ENCODE data around the gene ECD.

ECD gene

GRCh38 chr10:73167783-73168464 is at the start of gene ECD, which contains the start of gene FAM149B1:
TSS of gene ECD (minus strand) at chr10:73168008. CDS start at chr10:73163937, 4,071 bp downstream.
TSS of gene FAM149B1 (plus strand) at chr10:73168119. CDS start at chr10:73168340, 221 bp downstream.
- peak within 1 kb of the TSS; percentile 56 to 98 (median 88) for H3K4me3 ChIP-seq

GRCh38 chr10:73215749-73216148 is 47.9 kb upstream of the ECD start:
- Histone ChIP-seq H3K27ac (no peak overlapping the region), H3K4me3 (no peak overlapping the region)

More at GRCh38 chr10:73167783-73168464, at the start of gene ECD, which contains the start of gene FAM149B1:
- peak within 1 kb of the TSS; percentile 82 to 99 (median 95) for H3K27ac ChIP-seq

DNA sequence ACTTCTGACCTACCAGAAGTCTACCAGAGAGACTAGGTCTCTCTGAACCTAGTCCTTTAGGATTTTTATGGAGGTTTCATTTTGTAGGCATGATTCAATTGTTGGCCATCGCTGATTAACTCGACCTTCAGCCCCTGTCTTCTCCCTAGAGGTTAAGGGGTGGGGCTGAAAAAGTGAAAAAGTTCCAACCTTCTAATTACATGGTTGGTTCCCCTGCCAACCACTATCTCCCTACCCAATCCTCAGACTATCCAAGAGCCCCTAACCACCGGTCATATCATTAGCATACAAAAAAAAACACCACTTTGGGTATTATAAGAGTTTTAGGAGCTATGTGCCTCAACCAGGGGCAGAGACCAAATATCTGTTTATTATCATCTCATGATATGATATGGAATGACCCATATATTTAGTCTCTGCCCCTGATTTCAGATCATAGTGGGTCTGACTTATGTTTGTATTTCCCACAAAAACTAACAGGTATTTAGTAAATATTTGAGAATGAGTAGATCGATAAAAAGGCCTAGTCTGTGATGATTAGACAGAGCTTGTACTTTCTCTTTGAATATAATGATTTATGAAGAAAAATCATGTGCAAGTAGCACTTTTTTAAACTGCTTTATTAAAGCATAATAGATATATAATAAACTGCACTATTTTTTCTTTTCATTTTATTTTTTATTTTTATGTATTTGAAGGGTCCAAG is 43.5 kb upstream of the ECD start:
- no peak overlapping the region for H3K27ac ChIP-seq

GRCh38 chr10:73210395-73211105 is 42.7 kb upstream of the ECD start:
- no peak overlapping the region for H3K4me3 ChIP-seq
- H3K27ac ChIP-seq, result no peak overlapping the region

More for the DNA sequence above, 43.5 kb upstream of the ECD start:
- no peak overlapping the region for H3K4me3 ChIP-seq

DNA sequence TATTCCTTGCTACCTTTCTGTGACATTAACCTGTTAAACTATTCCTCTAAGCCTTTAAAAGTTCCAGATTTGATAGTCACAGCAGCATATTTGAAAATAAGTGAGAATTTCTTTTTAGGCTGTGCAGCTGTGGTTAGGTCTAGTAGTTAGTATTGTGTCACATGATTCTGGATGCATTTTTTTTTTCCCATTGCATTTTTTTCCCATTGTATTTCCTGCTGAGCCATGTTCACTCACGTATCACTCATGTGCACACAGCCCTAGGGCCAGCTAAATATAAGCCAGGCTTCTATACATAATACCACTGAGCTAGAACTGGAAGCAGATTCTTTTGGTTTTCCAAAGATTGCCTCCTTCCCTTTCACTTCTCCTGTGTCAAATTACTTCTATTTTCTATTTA is 41.9 kb upstream of the ECD start:
- Histone ChIP-seq H3K4me3 (no peak overlapping the region), H3K27ac (no peak overlapping the region)

DNA sequence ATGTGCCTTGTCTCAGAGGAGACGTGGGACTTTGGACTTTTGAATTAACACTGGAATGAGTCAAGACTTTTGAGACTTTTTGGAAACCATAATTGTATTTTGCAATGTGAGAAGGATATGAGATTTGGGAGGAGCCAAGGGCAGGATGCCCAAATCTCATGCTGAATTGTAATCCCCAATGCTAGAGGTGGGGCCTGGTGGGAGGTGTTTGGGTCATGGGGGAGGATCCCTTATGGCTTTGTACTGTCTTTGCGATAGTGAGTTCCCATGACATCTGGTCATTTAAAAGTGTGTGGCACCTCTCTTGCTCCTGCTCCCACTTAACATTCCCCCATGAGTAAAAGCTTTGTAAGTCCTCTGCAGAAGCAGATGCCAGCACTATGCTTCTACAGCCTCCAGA is 40.1 kb upstream of the ECD start:
- H3K27ac ChIP-seq, result no peak overlapping the region
- H3K4me3 ChIP-seq, result no peak overlapping the region

- Histone ChIP-seq H3K27ac (no peak overlapping the region), H3K4me3 (no peak overlapping the region)
These were observed 38.6 kb upstream of the ECD start for GRCh38 chr10:73206385-73206784.

DNA sequence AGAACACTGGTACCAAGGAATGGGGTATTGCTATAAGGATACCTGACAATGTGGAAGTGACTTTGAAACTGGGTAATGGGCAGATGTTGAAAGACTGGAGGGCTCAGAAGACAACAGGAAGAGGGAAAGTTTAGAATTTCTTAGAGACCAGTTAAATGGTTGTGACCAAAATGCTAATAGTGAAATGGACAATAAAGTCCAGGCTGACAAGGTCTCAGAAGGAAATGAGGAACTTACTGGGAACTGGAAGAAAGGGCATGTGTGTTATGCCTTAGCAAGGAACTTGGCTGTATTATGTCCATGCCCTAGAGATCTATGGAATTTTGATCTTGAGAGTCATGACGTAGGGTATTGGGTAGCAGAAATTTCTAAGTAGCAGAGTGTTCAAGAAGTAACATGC is 38.1 kb upstream of the ECD start:
- Histone ChIP-seq H3K27ac (no peak overlapping the region), H3K4me3 (no peak overlapping the region)

- Histone ChIP-seq H3K27ac (no peak overlapping the region), H3K4me3 (no peak overlapping the region)
These were observed 37.3 kb upstream of the ECD start for GRCh38 chr10:73205081-73205480.

- Histone ChIP-seq H3K4me3 (no peak overlapping the region), H3K27ac (no peak overlapping the region)
These were observed 22.4 kb upstream of the ECD start for GRCh38 chr10:73190188-73190587.

- H3K4me3 ChIP-seq, result no peak overlapping the region
These were observed 18.5 kb upstream of the ECD start for GRCh38 chr10:73186266-73186665.

DNA sequence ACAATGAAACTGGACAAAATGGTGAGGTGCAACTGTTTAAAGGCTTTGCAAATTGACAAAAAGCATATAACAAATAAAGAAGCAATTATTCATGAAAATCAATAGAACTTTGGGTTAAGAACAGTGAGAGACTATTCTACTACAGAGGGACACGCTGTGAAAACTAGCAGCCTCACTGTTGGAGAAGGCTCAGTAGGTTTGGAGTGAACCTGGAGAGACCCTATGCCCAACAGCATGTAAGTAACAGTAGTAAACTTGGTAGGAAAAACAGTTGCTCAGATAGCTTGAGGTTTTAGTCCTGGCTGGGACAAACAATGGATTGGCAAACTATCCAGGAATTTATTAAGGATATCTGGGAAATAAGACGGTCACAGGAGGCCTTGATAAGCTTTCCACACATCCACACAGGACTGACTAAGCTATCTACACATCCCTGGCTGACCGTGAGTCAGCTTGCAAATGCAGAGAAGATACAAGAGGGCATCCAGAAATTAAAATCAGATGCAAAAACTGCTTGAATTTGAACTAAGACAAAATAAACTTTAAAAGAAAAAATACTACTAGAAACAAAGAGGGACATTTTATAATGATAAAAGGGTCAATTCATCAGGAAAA is 16.0 kb upstream of the ECD start:
- Histone ChIP-seq H3K4me3 (no peak overlapping the region), H3K27ac (no peak overlapping the region)

More at GRCh38 chr10:73186266-73186665, 18.5 kb upstream of the ECD start:
- no peak overlapping the region for H3K27ac ChIP-seq

GRCh38 chr10:73182568-73182967 is 14.8 kb upstream of the ECD start:
- H3K4me3 ChIP-seq, result no peak overlapping the region
- H3K27ac ChIP-seq, result no peak overlapping the region

GRCh38 chr10:73174148-73174925 is 6.5 kb upstream of the ECD start:
- Histone ChIP-seq H3K27ac (no peak overlapping the region), H3K4me3 (no peak overlapping the region)

DNA sequence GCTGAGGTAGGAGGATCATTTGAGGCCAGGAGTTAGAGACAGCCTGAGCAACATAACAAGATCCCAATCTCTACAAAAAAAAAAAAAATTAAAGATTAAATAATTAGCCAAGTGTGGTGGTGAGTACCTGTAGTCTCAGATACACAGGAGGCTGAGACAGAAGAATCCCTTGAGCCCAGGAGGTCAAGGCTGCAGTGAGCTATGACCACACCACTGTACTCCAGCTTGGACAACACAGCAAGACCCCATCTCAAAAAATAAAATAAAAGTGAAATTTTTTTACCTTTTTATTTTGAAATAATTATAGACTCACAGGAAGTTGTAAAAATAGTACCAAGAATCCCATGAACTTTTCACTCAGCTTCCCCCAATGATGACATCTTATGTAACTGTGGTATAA is 5.1 kb upstream of the ECD start:
- no peak overlapping the region for H3K4me3 ChIP-seq
- no peak overlapping the region for H3K27ac ChIP-seq

DNA sequence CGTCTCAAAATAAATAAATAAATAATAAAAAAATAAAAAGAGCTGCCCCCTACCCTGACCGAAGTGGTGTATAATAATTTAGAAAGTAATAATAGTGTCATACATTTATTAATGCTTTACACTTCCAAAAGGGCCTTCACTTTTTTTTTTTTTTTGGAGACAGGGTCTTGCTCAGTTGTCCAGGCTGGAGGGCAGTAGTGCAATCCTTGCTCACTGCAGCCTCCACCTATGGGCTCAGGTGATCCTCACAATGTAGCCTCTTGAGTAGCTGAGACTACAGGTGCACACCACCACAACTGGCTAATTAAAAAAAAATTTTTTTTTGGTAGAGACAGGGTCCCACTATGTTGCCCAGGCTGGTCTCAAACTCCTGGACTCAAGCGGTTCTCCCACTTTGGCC is 1.5 kb upstream of the ECD start:
- no peak overlapping the region for H3K27ac ChIP-seq
- no peak overlapping the region for H3K4me3 ChIP-seq

- peak overlapping the region; percentile 56 to 98 (median 88) for H3K4me3 ChIP-seq
These were observed 626 bp upstream of the ECD start for GRCh38 chr10:73168465-73168803.

GRCh38 chr10:73167458-73167782 is 388 bp downstream of the ECD start:
- H3K4me3 ChIP-seq, result peak overlapping the region; percentile 56 to 98 (median 88)
- H3K27ac ChIP-seq, result peak overlapping the region; percentile 82 to 99 (median 95)

More at GRCh38 chr10:73168465-73168803, 626 bp upstream of the ECD start:
- H3K27ac ChIP-seq, result peak overlapping the region; percentile 82 to 99 (median 95)

DNA sequence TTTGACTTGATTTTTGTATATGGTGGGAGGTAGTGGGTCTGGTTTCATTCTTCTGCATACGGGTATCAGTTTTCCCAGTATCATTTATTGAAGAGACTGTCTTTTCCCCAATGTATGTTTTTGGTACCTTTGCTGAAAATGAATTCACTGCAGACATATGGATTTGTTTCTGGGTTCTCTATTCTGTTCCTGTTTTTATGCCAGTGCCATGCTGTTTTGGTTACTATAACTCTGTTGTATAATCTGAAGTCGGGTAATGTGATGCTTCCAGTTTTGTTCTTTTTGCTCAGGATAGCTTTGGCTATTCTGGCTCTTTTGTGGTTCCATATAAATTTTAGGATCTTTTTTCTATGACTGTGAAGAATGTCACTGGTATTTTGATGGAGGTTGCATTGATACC is 836 bp downstream of the ECD start:
- Histone ChIP-seq H3K27ac (peak overlapping the region in 10 of 21 experiments; percentile 93 to 99 (median 97)), H3K4me3 (peak overlapping the region; percentile 56 to 98 (median 88))

All from skin epidermis (tissue), 12 donors.